Fibroblast of lung (primary cell): ENCODE measurements around the gene RNF217. TPM values are rescaled to one million over a fixed set of nuclear protein-coding genes. Genes with fewer than 3 reads are reported as not detected.
A peak's percentile ranks its signal among the peaks of the same experiment; 100 is the strongest.

Experiments
- DNase-seq, 2 donors: peaks; one replicate each; pipeline versions ENCODE4 v3.0.0 to v3.0.0-alpha.2; 2010; ENCODE audit warnings: low read depth in 2 of 2
- H2AFZ ChIP-seq: 2 replicates; pipeline ENCODE4 v1.5.1; 2012; ENCODE audit warnings: low read length, control low read depth, inconsistent platforms
- H3K27ac ChIP-seq: 2 replicates; pipeline ENCODE4 v1.5.1; 2011; ENCODE audit warnings: low read length, control low read depth; ENCODE audit not compliant: insufficient read depth
- H3K27me3 ChIP-seq: 2 replicates; pipeline ENCODE4 v1.5.1; 2011; ENCODE audit warnings: mild to moderate bottlenecking, low read length; ENCODE audit not compliant: control insufficient read depth, insufficient read depth
- H3K36me3 ChIP-seq: 2 replicates; pipeline ENCODE4 v1.5.1; 2011; ENCODE audit warnings: low read length; ENCODE audit not compliant: control insufficient read depth, insufficient read depth
- H3K4me1 ChIP-seq: 2 replicates; pipeline ENCODE4 v1.5.1; 2011; ENCODE audit warnings: low read length; ENCODE audit not compliant: control insufficient read depth, insufficient read depth; ENCODE audit errors: extremely low read depth
- H3K4me2 ChIP-seq: 2 replicates; pipeline ENCODE4 v1.5.1; 2011; ENCODE audit warnings: low read length, control low read depth; ENCODE audit not compliant: insufficient read depth; ENCODE audit errors: extremely low read depth
- H3K4me3 ChIP-seq, 4 experiments: fragments of 200-600 bp in 1 of 4; sonication (generic) in 1 of 4; replicated peaks in 1 of 4; 2 replicates each; pipeline ENCODE4 v1.5.1; 2011 to 2016; ENCODE audit warnings: low read length in 4 of 4, low read depth in 3 of 4, mild to moderate bottlenecking in 3 of 4, control low read depth in 2 of 4, inconsistent platforms in 1 of 4, mixed read lengths in 1 of 4; ENCODE audit not compliant: insufficient read depth in 1 of 4; ENCODE audit errors: control extremely low read depth in 1 of 4
- H3K79me2 ChIP-seq: 2 replicates; pipeline ENCODE4 v1.5.1; 2012; ENCODE audit warnings: mild to moderate bottlenecking, low read length, inconsistent platforms; ENCODE audit not compliant: control insufficient read depth, insufficient read depth
- H3K9ac ChIP-seq: 2 replicates; pipeline ENCODE4 v1.5.1; 2011; ENCODE audit warnings: mild to moderate bottlenecking, low read length, control low read depth; ENCODE audit not compliant: insufficient read depth
- H3K9me3 ChIP-seq: 2 replicates; pipeline ENCODE4 v1.5.1; 2012; ENCODE audit warnings: low read depth, low read length; ENCODE audit not compliant: control insufficient read depth, insufficient read depth
- H4K20me1 ChIP-seq: 2 replicates; pipeline ENCODE4 v1.5.1; 2011; ENCODE audit warnings: low read length; ENCODE audit not compliant: control insufficient read depth, insufficient read depth; ENCODE audit errors: extremely low read depth
- CTCF ChIP-seq, 2 donors: IDR thresholded peaks in 1 of 2; conservative IDR thresholded peaks in 1 of 2; 1 replicate in 1 of 2; 2 replicates in 1 of 2; pipeline ENCODE4 v1.5.1; 2011 to 2012; ENCODE audit warnings: low read length in 2 of 2, control low read depth in 1 of 2, inconsistent platforms in 1 of 2, low read depth in 1 of 2, mild to moderate bottlenecking in 1 of 2
- EZH2 ChIP-seq: IDR thresholded peaks from 2 replicates; pipeline ENCODE4 v1.5.1; 2012; ENCODE audit warnings: low read length, control low read depth, mild to moderate bottlenecking; ENCODE audit errors: missing control alignments
- polyA plus RNA-seq, 2 donors: library from polyadenylated mRNA; depleted of rRNA in 1 of 2; stranded (reverse) in 1 of 2; unstranded in 1 of 2; fragments of >200 nt; gene quantifications; 2 replicates each; pipeline ENCODE4 v1.2.1, GENCODE V29; 2011 to 2012; ENCODE audit warnings: missing spikeins in 1 of 2
- total RNA-seq: library from RNA; depleted of rRNA; stranded (reverse); fragments of >200 nt; gene quantifications from 2 replicates; pipeline ENCODE4 v1.2.1, GENCODE V29; 2014

The RNF217 gene
- total and polyA plus RNA-seq, 2 donors (not counting 1 experiment from before 2014, with no cell fraction given): 13.2 to 19.5 TPM

GRCh38 chr6:125095580-125096301, 133.5 kb downstream of the RNF217 start:
- H3K79me2 ChIP-seq: no peaks in the 10 kb centered on the region
- no peaks in the 10 kb centered on the region for H4K20me1 ChIP-seq
- H2AFZ ChIP-seq: peak overlapping the region; percentile 55
- no peak overlapping the region for H3K9ac ChIP-seq
- no peaks in the 10 kb centered on the region for H3K27me3 ChIP-seq
- DNase-seq: peak; percentile 74 to 85
- TF ChIP-seq CTCF (conservative IDR thresholded peaks at IDR 0.05 in 1 of 2, IDR thresholded peaks at IDR 0.05 in 1 of 2; ENCODE audit: low read depth in 1 of 2, low read length in 2 of 2): no peak
- H3K27ac ChIP-seq: peak overlapping the region; percentile 46
- peak overlapping the region; percentile 15 for H3K4me2 ChIP-seq
- H3K36me3 ChIP-seq: no peaks in the 10 kb centered on the region
- no peaks in the 10 kb centered on the region for H3K9me3 ChIP-seq
- peaks cover 5% of the 10 kb centered on the region for H3K4me1 ChIP-seq
- H3K4me3 ChIP-seq: peak overlapping the region in 1 of 4 experiments; percentile 6

GRCh38 chr6:125097186-125097585, 134.9 kb downstream of the RNF217 start:
- no peak overlapping the region for H3K9ac ChIP-seq

GRCh38 chr6:125098253-125098652, 136.0 kb downstream of the RNF217 start:
- Histone ChIP-seq H3K36me3 (no peaks in the 10 kb centered on the region), H3K4me1 (peaks cover 15% of the 10 kb centered on the region), H4K20me1 (no peaks in the 10 kb centered on the region), H2AFZ (no peak overlapping the region), H3K4me2 (no peak overlapping the region), H3K79me2 (no peaks in the 10 kb centered on the region), H3K4me3 (no peak overlapping the region), H3K9ac (no peak overlapping the region), H3K27me3 (no peaks in the 10 kb centered on the region), H3K27ac (no peak overlapping the region), H3K9me3 (no peaks in the 10 kb centered on the region)
- DNase-seq: no peak
- TF ChIP-seq EZH2: no peak
- no peak for TF ChIP-seq CTCF (conservative IDR thresholded peaks at IDR 0.05 in 1 of 2, IDR thresholded peaks at IDR 0.05 in 1 of 2; ENCODE audit: low read depth in 1 of 2, low read length in 2 of 2)

More at GRCh38 chr6:125097186-125097585, 134.9 kb downstream of the RNF217 start:
- no peak for DNase-seq
- Histone ChIP-seq H4K20me1 (no peaks in the 10 kb centered on the region), H3K4me1 (peaks cover 10% of the 10 kb centered on the region), H3K4me2 (no peak overlapping the region), H3K4me3 (no peak overlapping the region), H3K9me3 (no peaks in the 10 kb centered on the region), H2AFZ (no peak overlapping the region), H3K27ac (no peak overlapping the region), H3K36me3 (no peaks in the 10 kb centered on the region), H3K79me2 (no peaks in the 10 kb centered on the region), H3K27me3 (no peaks in the 10 kb centered on the region)
- no peak for TF ChIP-seq EZH2
- TF ChIP-seq CTCF (conservative IDR thresholded peaks at IDR 0.05 in 1 of 2, IDR thresholded peaks at IDR 0.05 in 1 of 2; ENCODE audit: low read depth in 1 of 2, low read length in 2 of 2): no peak
